Effector CD4-positive, alpha-beta T cell (primary cell): ENCODE data around the gene CRYGS.
A peak's percentile ranks its signal among the peaks of the same experiment; 100 is the strongest.
"Not testable (repeated sequence)": the region's sequence is repeated elsewhere in the genome, so short reads cannot be mapped to it uniquely, and the experiment has no call there.

ENCODE experiments used
- DNase-seq: peaks from one replicate; pipeline ENCODE4 v3.0.0-alpha.2; 2020

Gene CRYGS

DNA sequence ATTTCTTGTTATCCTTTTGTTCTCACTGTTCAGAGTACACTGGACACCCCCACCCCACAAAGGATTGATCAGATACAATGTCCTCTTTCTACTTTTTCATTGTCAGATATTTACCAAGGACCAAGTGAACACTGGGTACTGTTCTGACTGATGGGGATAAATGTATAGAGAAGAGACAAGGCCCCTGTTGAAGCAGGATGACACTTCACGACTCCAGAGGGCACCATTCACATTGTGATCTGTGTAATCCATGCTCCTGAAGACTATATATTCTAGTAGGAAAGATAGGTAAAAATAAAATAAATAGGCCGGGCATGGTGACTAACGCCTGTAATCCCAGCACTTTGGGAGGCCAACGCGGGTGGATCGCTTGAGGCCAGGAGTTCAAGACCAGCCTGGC lies 7.2 kb upstream of the CRYGS start:
- DNase-seq: no peak

GRCh38 chr3:186549497-186549896 lies 5.3 kb upstream of the CRYGS start:
- DNase-seq: no peak

GRCh38 chr3:186540835-186541226 lies 3.3 kb downstream of the CRYGS start:
- DNase-seq: no peak

DNA sequence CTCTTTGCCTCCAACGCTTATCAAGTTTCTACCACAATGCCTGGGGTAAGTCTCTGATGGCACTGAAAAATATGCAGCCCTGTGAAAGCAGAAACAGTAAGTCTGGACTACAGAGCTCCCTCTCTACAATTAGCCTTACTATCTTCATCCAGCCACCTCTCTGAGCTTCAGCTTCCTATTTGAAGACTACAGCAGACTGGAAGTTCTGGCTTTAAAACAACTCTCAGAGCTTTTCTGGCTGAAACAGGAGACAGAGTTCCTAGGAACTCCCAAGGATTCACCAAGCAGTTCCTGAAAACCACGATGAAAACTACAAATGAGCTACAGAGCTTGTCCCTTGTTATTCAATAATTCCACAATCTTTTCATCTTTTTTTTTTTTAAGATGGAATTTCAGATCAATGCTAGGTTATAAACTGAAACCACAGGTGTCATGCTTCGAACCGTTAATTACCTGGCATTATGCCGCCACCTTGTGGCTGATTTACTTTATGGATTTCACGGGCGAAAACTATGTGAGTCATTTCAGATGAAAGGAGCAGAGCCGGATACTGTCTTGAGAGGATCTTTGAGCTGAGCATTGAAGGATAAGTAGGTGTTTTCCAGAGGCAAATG lies 3.9 kb downstream of the CRYGS start:
- peak; percentile 80 for DNase-seq

- no peak for DNase-seq
Measured at GRCh38 chr3:186538779-186539178, 5.4 kb downstream of the CRYGS start.

GRCh38 chr3:186536883-186537844 lies 7.0 kb downstream of the CRYGS start:
- DNase-seq: no peak

DNA sequence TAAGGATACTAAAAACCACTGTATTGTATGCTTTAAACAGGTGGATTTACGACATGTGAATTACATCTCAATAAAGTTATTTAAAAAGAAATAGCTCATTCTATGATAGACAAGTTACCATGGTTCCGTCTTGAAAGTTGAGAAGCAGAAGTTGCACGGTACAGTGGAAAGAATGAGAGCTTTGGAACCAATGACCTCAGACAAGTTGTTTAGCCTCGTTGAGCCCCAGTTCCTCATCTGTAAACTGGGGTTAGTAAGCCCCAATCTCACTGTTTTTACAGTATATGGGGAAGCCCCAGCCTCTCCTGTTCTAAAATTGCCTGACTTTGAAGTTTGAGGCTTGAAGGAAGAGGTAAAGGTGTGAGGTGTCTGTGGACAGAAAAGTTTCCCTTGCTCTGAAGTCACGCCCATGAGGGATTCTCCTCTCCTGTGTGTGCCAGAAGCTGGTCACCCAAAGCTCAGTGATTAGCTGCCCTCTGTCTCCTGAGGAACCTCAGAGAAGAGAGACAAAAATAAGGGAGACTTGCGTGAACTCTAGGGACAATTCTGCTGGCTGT lies 10.0 kb downstream of the CRYGS start:
- DNase-seq: peak; percentile 16

DNA sequence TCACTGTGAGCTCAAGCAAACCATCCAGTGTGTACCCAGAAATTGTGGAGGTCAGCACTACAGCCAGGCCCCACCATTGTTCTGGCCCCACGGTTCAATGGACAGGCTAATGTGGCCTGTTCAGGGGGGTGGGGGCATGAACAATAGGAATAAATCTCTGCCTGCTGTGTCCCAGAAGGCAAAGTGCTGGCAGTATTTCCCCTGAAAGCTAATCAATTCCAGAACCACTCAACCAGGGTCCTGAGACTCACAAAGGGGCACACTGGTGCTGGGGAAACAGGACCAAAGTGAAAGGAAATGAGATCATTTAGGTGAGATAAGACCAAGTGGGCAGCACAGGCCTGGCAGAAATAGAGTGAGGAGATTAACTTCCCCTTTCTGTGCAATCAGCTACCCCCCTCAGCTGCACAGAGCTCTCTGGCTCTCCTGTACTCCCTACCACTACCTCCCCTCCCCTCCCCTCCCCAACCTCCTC lies 11.5 kb downstream of the CRYGS start:
- no peak for DNase-seq

- not testable (repeated sequence) for DNase-seq
Measured at GRCh38 chr3:186531694-186532093, 12.5 kb downstream of the CRYGS start.

GRCh38 chr3:186530415-186530814 lies 13.8 kb downstream of the CRYGS start:
- DNase-seq: no peak

- no peak for DNase-seq
Measured at GRCh38 chr3:186529201-186529999, 14.8 kb downstream of the CRYGS start.

GRCh38 chr3:186526256-186526606 lies 17.9 kb downstream of the CRYGS start:
- no peak for DNase-seq

DNA sequence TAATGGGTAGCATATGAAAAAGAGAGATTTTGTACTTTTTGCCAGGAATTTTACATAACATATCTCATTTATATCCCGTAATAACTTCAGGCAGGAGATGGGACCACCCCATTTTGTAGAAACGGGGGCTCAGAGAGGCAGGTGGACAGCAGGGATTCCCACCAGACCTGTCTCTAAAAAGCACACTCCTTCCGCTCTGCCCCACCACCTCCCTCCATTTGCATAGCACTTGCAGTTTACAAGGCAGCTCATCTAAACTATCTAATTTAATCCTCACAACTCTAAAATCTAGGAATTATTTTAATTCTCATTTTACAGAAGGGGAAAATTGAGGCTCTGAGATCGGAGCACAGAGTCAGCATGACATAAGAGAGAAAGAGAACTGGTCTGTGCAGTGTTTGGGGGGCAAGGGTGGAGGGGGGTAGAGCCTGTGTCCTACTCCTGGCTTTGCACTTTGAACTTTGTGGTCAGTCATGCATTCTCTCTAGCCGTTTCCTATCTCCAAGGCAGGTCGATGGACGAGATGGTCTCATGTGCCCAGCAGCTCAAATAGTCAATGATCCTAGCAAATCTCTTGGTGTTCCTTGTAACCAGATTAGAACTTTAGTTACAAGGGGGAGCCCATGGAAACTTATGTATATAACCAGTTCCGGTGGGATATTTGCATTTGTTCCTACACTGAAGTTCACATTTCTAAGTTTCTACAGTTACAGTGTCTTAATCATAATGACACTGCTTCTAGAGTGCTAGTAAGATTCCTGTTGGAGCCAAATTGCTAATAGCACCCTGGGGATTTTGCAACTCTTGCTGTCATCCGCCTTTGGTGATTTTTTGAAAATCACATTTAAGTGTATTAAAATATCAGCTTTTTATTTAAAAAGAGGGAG lies 18.6 kb downstream of the CRYGS start:
- DNase-seq: no peak

GRCh38 chr3:186524616-186525015 lies 19.6 kb downstream of the CRYGS start:
- no peak for DNase-seq

GRCh38 chr3:186523434-186523833 lies 20.7 kb downstream of the CRYGS start:
- no peak for DNase-seq

DNA sequence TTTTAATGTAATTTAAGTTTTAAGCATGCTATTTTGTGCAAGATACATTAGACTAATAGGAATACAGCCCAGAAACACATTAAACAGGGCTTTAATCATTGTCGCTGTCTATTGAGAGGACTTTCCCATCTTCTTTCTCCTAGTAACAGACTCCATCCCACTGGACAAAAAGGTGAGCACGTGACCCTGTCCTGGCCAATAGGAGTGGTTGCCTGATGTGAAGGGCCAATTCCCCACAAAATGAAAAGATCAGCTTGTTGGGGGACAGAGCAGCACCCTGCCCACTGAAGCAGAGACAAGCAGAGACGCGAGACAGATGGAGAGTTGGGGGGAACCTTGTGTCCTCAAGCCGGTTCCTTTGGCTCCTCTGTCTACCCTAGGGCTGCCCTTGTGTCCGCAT lies 21.2 kb downstream of the CRYGS start:
- DNase-seq: no peak

GRCh38 chr3:186520957-186521842 lies 23.0 kb downstream of the CRYGS start:
- DNase-seq: no peak

DNA sequence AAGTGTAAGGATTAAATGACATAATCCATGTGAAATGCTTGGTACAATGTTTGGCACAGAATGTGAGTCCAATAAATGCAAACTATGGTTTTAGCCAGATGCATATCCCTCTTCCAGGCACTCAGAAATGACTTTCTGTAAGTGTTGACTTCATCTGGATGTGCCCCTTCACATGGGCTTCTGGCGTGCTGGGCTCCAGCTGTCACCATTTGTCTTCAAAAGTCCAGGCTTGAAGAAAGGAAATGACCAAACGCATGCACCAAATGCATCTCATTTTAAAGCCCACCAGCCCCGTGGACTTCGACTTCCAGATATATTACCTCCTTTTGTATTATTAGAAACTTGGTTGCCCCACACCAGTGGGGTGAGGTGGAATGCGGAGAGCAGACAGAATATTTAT lies 23.7 kb downstream of the CRYGS start:
- no peak for DNase-seq

GRCh38 chr3:186519021-186519658 lies 25.0 kb downstream of the CRYGS start:
- peak; percentile 62 for DNase-seq

GRCh38 chr3:186517218-186517617 lies 27.0 kb downstream of the CRYGS start:
- DNase-seq: no peak
